ENCODE measurements around the gene ZCWPW2. TPM values are rescaled to one million over a fixed set of nuclear protein-coding genes. Genes with fewer than 3 reads are reported as not detected.

The ZCWPW2 gene, protein sequence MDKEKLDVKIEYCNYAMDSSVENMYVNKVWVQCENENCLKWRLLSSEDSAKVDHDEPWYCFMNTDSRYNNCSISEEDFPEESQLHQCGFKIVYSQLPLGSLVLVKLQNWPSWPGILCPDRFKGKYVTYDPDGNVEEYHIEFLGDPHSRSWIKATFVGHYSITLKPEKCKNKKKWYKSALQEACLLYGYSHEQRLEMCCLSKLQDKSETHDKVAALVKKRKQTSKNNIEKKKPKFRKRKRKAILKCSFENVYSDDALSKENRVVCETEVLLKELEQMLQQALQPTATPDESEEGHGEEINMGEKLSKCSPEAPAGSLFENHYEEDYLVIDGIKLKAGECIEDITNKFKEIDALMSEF
- 0.29 TPM in 1 of 2 replicates, not detected in the other for total RNA-seq (2014; rRNA removed; shearing (Covaris generic))

DNA sequence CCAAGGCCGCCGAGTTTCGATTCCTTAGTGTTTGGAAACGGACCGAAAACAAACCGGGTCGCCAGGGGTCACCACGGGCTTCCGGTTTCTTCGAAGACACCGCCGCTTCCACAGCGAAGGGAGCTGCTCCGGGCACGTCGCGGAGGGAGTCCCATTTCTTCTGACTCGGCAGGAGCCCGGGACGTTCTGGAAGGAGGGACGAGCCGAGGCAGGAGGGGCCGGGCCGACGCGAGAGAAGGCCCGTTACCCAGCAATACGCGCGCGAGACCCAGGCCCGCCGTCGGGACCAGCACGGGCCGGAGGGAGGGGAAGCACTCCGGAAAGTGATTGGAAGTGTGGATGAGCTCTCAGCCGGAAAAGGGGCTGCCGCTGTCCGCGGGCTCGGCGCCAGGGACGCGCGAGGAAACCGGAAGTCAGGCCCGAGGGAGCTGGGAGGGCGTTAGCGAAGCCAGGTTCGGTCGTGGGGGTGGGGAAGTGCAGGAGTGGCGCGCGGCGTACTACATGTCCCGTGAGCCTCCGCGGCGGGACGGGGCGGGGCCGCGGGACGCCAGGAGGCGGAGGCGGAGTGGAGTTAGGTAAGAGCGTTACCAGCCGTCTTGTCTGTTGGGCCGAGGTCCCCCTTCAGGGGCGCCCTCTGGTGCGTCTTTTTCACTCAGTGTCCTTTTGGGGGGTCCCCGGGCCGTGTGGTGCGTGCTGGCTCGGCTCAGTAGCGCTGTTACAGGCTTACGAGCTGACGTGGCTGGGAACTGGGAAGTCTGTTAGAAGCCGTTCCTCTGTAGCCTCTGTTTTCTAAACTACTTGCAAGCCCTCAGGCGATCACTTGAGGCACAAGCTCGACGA is at the start of gene ZCWPW2, which contains the start of gene AZI2:
ZCWPW2 (plus strand) TSS at position 93 of the 840 bp plus-strand sequence. CDS start 64,348 bp downstream, outside the sequence.
AZI2 (minus strand) TSS at position 196 of the 840 bp plus-strand sequence. CDS start 8,207 bp downstream, outside the sequence.

Other genes with a start within 250 kb of the ZCWPW2 start
- 16.4 and 20.1 TPM in 2 replicates for gene CMC1, start 107.1 kb upstream of the ZCWPW2 start, total RNA-seq (2014; rRNA removed; shearing (Covaris generic))
- 50.6 and 54.1 TPM in 2 replicates for gene AZI2, start 103 bp downstream of the ZCWPW2 start, total RNA-seq (2014; rRNA removed; shearing (Covaris generic))